Calu3 (cell line): ENCODE measurements around the gene FAM177A1. TPM values are rescaled to one million over a fixed set of nuclear protein-coding genes. Genes with fewer than 3 reads are reported as not detected.

Experiments used
- BruUV-seq: library from RNA; stranded (reverse); fragments of 400-500 nt; replicated peaks from 2 replicates; lab custom pipeline; 2021; lab: Mats Ljungman, UMichigan
- CTCF ChIA-PET: fragments of 300-600 bp; sonication (Branson Sonifier 250); formaldehyde crosslinking; loops from one replicate; lab custom pipeline; 2022; ENCODE audit warnings: antibody characterized with exemption; lab: Charles Lee
- DNase-seq: peaks from one replicate; pipeline ENCODE4 v3.0.0; 2022
- H3K27ac Mint-ChIP-seq: one replicate; pipeline ENCODE4 v1.8.0; 2022; ENCODE audit warnings: mixed read lengths; ENCODE audit not compliant: unreplicated experiment
- H3K27me3 Mint-ChIP-seq: one replicate; pipeline ENCODE4 v1.8.0; 2022; ENCODE audit warnings: mixed read lengths; ENCODE audit not compliant: unreplicated experiment
- H3K36me3 Mint-ChIP-seq: one replicate; pipeline ENCODE4 v1.8.0; 2022; ENCODE audit warnings: mild to moderate bottlenecking, moderate library complexity, mixed read lengths; ENCODE audit not compliant: insufficient read depth, unreplicated experiment
- H3K4me1 Mint-ChIP-seq: one replicate; pipeline ENCODE4 v1.8.0; 2022; ENCODE audit warnings: mild to moderate bottlenecking, low read depth, mixed read lengths; ENCODE audit not compliant: unreplicated experiment
- H3K4me3 Mint-ChIP-seq: one replicate; pipeline ENCODE4 v1.8.0; 2022; ENCODE audit warnings: mild to moderate bottlenecking, low read depth, moderate library complexity, mixed read lengths; ENCODE audit not compliant: unreplicated experiment
- H3K9me3 Mint-ChIP-seq: one replicate; pipeline ENCODE4 v1.8.0; 2022; ENCODE audit warnings: low read depth, mixed read lengths; ENCODE audit not compliant: unreplicated experiment
- intact Hi-C: fragments of 100-400 bp; cut with micrococcal nuclease; formaldehyde crosslinking; loops from one replicate; pipeline ENCODE4 v1.10.0; 2022; ENCODE audit not compliant: unreplicated experiment
- total RNA-seq: library from RNA; stranded (reverse); gene quantifications from 2 replicates; pipeline ENCODE4 v1.2.3, GENCODE V29; 2022
- TF ChIP-seq, protein P1 (sequence below): fragments of 200-600 bp; IDR thresholded peaks from one replicate; pipeline ENCODE4 v1.8.0; 2022; ENCODE audit warnings: antibody characterized with exemption; ENCODE audit not compliant: unreplicated experiment

Gene FAM177A1
- total RNA-seq, 1 experiment from 2014 or later: 48.4 TPM

DNA sequence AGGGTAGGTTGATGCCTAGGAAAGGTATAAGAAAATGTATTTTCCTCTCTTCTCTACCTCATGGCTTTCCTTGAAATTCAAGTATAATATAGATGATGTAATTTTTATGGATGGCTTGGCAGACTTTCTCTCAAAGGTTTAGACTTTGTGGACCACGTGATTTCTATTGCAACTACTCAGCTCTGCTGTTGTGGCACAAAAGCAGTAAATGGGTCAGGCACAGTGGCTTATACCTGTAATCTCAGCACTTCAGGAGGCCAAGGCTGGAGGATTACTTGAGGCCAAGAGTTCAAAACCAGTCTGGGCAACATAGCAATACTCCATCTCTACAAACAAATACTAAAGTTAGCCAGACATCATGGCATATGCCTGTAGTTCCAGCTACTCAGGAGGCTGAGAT, 41.2 kb upstream of the FAM177A1 start:
- intact Hi-C loops: no loop called here
- no peak overlapping the region for H3K27ac Mint-ChIP-seq
- H3K27me3 Mint-ChIP-seq: no peaks in the 10 kb centered on the region
- no peak for DNase-seq
- no peaks in the 10 kb centered on the region for H3K9me3 Mint-ChIP-seq
- H3K4me1 Mint-ChIP-seq: no peaks in the 10 kb centered on the region
- TF ChIP-seq, protein P1, sequence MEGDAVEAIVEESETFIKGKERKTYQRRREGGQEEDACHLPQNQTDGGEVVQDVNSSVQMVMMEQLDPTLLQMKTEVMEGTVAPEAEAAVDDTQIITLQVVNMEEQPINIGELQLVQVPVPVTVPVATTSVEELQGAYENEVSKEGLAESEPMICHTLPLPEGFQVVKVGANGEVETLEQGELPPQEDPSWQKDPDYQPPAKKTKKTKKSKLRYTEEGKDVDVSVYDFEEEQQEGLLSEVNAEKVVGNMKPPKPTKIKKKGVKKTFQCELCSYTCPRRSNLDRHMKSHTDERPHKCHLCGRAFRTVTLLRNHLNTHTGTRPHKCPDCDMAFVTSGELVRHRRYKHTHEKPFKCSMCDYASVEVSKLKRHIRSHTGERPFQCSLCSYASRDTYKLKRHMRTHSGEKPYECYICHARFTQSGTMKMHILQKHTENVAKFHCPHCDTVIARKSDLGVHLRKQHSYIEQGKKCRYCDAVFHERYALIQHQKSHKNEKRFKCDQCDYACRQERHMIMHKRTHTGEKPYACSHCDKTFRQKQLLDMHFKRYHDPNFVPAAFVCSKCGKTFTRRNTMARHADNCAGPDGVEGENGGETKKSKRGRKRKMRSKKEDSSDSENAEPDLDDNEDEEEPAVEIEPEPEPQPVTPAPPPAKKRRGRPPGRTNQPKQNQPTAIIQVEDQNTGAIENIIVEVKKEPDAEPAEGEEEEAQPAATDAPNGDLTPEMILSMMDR: no peak
- no TSS peak for BruUV-seq
- CTCF ChIA-PET: interaction anchor here (0.9 kb wide), 1 partner anchor 242 kb away, joined by 3 read pairs; no protein-coding TSS in a partner anchor
- H3K4me3 Mint-ChIP-seq: no peak overlapping the region
- peaks cover 12% of the 10 kb centered on the region for H3K36me3 Mint-ChIP-seq

GRCh38 chr14:35016568-35016967, 29.5 kb upstream of the FAM177A1 start:
- CTCF ChIA-PET: no interaction called here
- Mint-ChIP-seq H3K4me1 (no peaks in the 10 kb centered on the region), H3K27ac (no peak overlapping the region), H3K4me3 (no peak overlapping the region), H3K36me3 (peaks cover 22% of the 10 kb centered on the region), H3K27me3 (no peaks in the 10 kb centered on the region), H3K9me3 (no peaks in the 10 kb centered on the region)
- BruUV-seq: no TSS peak
- no peak for DNase-seq
- TF ChIP-seq, protein P1: no peak
- intact Hi-C loops: no loop called here

- H3K27ac Mint-ChIP-seq: no peak overlapping the region
- H3K36me3 Mint-ChIP-seq: peaks cover 22% of the 10 kb centered on the region
Observed at GRCh38 chr14:35020713-35021112, 25.4 kb upstream of the FAM177A1 start.

GRCh38 chr14:35028435-35028834, 17.6 kb upstream of the FAM177A1 start:
- Mint-ChIP-seq H3K4me1 (no peaks in the 10 kb centered on the region), H3K9me3 (peaks cover 2% of the 10 kb centered on the region), H3K36me3 (peaks cover 13% of the 10 kb centered on the region), H3K27ac (no peak overlapping the region), H3K4me3 (no peak overlapping the region), H3K27me3 (no peaks in the 10 kb centered on the region)
- BruUV-seq: no TSS peak
- CTCF ChIA-PET: no interaction called here
- TF ChIP-seq, protein P1: no peak
- DNase-seq: no peak
- intact Hi-C loops: no loop called here

More at GRCh38 chr14:35020713-35021112, 25.4 kb upstream of the FAM177A1 start:
- DNase-seq: no peak
- Mint-ChIP-seq H3K4me1 (no peaks in the 10 kb centered on the region), H3K27me3 (no peaks in the 10 kb centered on the region), H3K4me3 (no peak overlapping the region), H3K9me3 (no peaks in the 10 kb centered on the region)
- intact Hi-C loops: no loop called here
- no TSS peak for BruUV-seq
- TF ChIP-seq, protein P1: no peak
- CTCF ChIA-PET: no interaction called here
